Lower lobe of right lung (tissue), 2 donors: ENCODE data around the gene RCSD1. TPM values are rescaled to one million over a fixed set of nuclear protein-coding genes. Genes with fewer than 3 reads are reported as not detected.
A peak's percentile ranks its signal among the peaks of the same experiment; 100 is the strongest.
"Not testable (repeated sequence)": the region's sequence is repeated elsewhere in the genome, so short reads cannot be mapped to it uniquely, and the experiment has no call there.

Source experiments
- ATAC-seq, 2 donors: fragments of 200-7000 bp; cut with Tn5 transposase; one replicate each; pipeline ENCODE4 v1.9.1; 2020 to 2022; ENCODE audit warnings: mild to moderate bottlenecking in 2 of 2, moderate library complexity in 2 of 2
- DNase-seq: peaks from one replicate; pipeline ENCODE4 v3.0.0-alpha.2; 2020
- H3K27ac ChIP-seq: fragments of 200-600 bp; one replicate; pipeline ENCODE4 v1.8.0; 2022
- H3K27me3 ChIP-seq: fragments of 200-600 bp; one replicate; pipeline ENCODE4 v1.8.0; 2022; ENCODE audit warnings: low read depth
- H3K36me3 ChIP-seq: fragments of 200-600 bp; one replicate; pipeline ENCODE4 v1.8.0; 2022; ENCODE audit warnings: mild to moderate bottlenecking
- H3K4me1 ChIP-seq: fragments of 200-600 bp; one replicate; pipeline ENCODE4 v1.8.0; 2022
- H3K4me3 ChIP-seq: fragments of 200-600 bp; one replicate; pipeline ENCODE4 v1.8.0; 2022; ENCODE audit warnings: mild to moderate bottlenecking
- H3K9me3 ChIP-seq: fragments of 200-600 bp; one replicate; pipeline ENCODE4 v1.8.0; 2022
- CTCF ChIP-seq: fragments of 200-600 bp; IDR thresholded peaks from one replicate; pipeline ENCODE4 v1.8.0; 2022; ENCODE audit warnings: antibody characterized with exemption, mild to moderate bottlenecking
- intact Hi-C: fragments of 100-400 bp; cut with DNase I; formaldehyde crosslinking; loops from one replicate; pipeline ENCODE4 v1.11.0; 2022
- total RNA-seq: library from RNA; stranded (reverse); fragmentation: NEBNext Ultra II Directional; extraction: Animal tissue kit (Norgen Biotek cat#: 25700); gene quantifications from one replicate; pipeline ENCODE4 v1.2.1, GENCODE V29; 2021
- donor health status: DM: no; HTN: yes; CAD: no; lungs with severe emphysema.

The RCSD1 gene
- total RNA-seq, 1 donor from 2014 or later: 20.7 TPM

- Histone ChIP-seq H3K4me1 (peaks cover 17% of the 10 kb centered on the region), H3K36me3 (no peaks in the 10 kb centered on the region), H3K27me3 (no peaks in the 10 kb centered on the region), H3K9me3 (no peaks in the 10 kb centered on the region), H3K27ac (no peak overlapping the region), H3K4me3 (no peak overlapping the region)
- intact Hi-C loops: no loop called here
- DNase-seq (no peak), ATAC-seq (no peak)
- TF ChIP-seq CTCF: no peak
Measured at GRCh38 chr1:167734841-167735240, 104.8 kb downstream of the RCSD1 start.

DNA sequence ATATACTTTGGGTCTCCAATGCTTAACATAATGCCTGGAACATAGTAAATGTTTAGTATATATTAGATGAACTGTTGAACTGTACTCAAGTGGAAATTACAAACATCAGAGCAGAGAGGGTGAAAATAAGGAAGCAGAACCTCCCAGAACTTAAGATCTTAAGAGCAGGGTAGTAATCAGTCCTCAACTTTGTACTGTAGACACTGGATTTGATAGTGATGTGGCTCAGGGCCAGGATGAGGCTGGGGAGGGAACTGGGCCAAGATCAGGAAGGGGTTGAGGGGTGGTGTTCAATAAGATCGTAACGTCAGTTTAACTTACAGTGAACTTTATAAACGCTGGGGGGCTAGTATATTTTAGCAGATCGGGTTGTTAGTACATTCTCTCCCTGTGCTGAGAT lies 107.1 kb downstream of the RCSD1 start:
- peaks cover 19% of the 10 kb centered on the region for H3K4me1 ChIP-seq
- no peak overlapping the region for H3K27ac ChIP-seq
- no peaks in the 10 kb centered on the region for H3K36me3 ChIP-seq
- no peak for TF ChIP-seq CTCF
- H3K4me3 ChIP-seq: no peak overlapping the region
- peak in 1 of 2 donors; percentile 27 for ATAC-seq
- DNase-seq: no peak
- H3K27me3 ChIP-seq: no peaks in the 10 kb centered on the region
- no peaks in the 10 kb centered on the region for H3K9me3 ChIP-seq
- intact Hi-C loops: no loop called here

DNA sequence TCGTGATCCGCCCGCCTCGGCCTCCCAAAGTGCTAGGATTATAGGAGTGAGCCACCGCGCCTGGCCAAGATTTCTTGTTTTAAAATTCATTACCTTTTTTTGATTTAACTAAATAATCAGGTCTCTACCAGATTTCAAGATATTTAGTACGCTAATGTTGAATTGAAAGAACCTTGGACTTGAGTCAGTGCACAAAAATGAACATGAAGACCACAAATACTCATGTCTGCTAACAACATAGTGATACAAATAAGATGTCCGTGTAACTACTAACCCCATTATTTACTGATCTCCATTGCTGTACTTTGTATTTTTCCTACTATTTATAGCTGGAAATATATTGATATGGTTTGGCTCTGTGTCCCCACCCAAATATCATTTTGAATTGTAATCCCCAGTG lies 108.1 kb downstream of the RCSD1 start:
- TF ChIP-seq CTCF: no peak
- intact Hi-C loops: no loop called here
- H3K4me1 ChIP-seq: peaks cover 21% of the 10 kb centered on the region
- H3K36me3 ChIP-seq: no peaks in the 10 kb centered on the region
- H3K9me3 ChIP-seq: no peaks in the 10 kb centered on the region
- H3K27me3 ChIP-seq: no peaks in the 10 kb centered on the region
- ATAC-seq (no peak), DNase-seq (no peak)
- no peak overlapping the region for H3K4me3 ChIP-seq
- no peak overlapping the region for H3K27ac ChIP-seq

GRCh38 chr1:167739752-167740151 lies 109.7 kb downstream of the RCSD1 start:
- Histone ChIP-seq H3K4me3 (no peak overlapping the region), H3K36me3 (no peaks in the 10 kb centered on the region), H3K27ac (no peak overlapping the region), H3K9me3 (no peaks in the 10 kb centered on the region), H3K4me1 (peaks cover 21% of the 10 kb centered on the region), H3K27me3 (no peaks in the 10 kb centered on the region)
- intact Hi-C loops: no loop called here
- DNase-seq (no peak), ATAC-seq (no peak)
- TF ChIP-seq CTCF: no peak

DNA sequence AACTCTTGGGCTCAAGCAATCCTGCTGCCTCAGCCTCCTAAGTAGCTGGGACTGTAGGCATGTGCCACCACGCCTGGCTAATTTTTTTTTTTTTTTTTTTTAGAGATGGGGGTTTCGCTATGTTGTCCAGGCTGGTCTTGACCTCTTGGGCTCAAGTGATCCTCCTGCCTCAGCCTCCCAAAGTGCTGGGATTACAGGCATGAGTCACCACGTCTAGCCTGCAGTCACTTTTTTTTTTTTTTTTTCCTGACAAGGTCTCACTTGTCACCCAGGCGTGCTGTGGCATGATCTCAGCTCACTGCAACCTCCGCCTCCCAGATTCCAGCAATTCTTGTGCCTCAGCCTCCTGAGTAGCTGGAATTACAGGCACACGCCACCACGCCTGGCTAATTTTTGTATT lies 111.1 kb downstream of the RCSD1 start:
- peaks cover 13% of the 10 kb centered on the region for H3K4me1 ChIP-seq
- H3K9me3 ChIP-seq, intact Hi-C loops, H3K4me3 ChIP-seq, H3K27me3 ChIP-seq, H3K36me3 ChIP-seq, DNase-seq, H3K27ac ChIP-seq, ATAC-seq: not testable (repeated sequence)

DNA sequence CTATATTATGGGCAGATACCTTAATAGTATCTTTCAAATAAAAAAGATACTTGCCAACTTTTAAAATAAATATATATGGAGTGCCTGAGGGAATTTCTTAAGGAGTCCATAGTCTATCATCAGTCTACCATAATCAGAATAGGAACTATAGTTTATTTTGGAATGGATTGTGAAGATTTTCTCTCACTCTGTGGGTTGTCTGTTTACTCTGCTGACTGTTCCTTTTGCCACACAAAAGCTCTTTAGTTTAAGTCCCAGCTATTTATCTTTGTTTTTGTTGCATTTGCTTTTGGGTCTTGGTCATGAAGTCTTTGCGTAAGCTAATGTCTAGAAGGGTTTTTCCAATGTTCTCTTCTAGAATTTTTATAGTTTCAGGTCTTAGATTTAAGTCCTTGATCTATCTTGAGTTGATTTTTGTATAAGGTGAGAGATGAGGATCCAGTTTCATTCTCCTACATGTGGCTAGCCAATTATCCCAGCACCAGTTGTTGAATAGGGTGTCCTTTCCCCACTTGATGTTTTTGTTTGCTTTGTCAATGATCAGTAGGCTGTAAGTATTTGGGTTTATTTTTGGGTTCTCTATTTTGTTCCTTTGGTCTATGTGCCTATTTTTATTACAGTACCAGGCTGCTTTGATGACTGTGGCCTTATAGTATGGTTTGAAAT lies 112.5 kb downstream of the RCSD1 start:
- H3K4me3 ChIP-seq, ATAC-seq, H3K4me1 ChIP-seq, intact Hi-C loops, H3K27me3 ChIP-seq, H3K27ac ChIP-seq, DNase-seq, H3K9me3 ChIP-seq, H3K36me3 ChIP-seq: not testable (repeated sequence)
